ENCODE data around the gene PGAP1. TPM values are rescaled to one million over a fixed set of nuclear protein-coding genes. Genes with fewer than 3 reads are reported as not detected.
A peak's percentile ranks its signal among the peaks of the same experiment; 100 is the strongest.

The PGAP1 gene
- total RNA-seq, 4 donors from 2014 or later, result 4.3 to 10.2 (median 6.9) TPM

DNA sequence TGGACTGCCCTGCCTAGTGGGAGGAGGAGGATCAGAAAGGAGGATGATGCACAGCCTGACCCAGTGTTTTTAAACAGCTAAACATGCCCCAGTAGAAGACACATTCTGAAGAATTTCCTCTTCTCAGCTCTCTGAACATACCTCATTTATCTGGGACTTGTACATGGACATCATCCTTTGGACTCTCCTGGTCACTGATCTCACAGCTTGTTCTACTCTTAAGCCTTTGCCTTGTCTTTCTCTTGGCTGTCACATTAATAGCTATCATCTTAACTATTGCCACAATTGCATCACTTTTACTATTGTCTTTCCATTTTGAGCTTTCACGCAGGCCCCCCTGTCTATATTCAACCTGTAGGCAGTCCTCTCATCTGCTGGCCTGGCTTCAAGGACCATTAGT is 42.0 kb upstream of the PGAP1 start:
- 100% methylated on average over 1 of the region's 1 CpG for WGBS, 2 donors (ENCODE audit: low coverage in 1 of 2)
- Histone ChIP-seq H3K9me3 (no peaks in the 10 kb centered on the region), H3K27ac (no peak overlapping the region), H3K4me1 (no peaks in the 10 kb centered on the region), H3K4me3 (no peak overlapping the region), H3K36me3 (no peaks in the 10 kb centered on the region), H3K27me3 (no peaks in the 10 kb centered on the region)
- ATAC-seq, result no peak
- TF ChIP-seq, protein P1, sequence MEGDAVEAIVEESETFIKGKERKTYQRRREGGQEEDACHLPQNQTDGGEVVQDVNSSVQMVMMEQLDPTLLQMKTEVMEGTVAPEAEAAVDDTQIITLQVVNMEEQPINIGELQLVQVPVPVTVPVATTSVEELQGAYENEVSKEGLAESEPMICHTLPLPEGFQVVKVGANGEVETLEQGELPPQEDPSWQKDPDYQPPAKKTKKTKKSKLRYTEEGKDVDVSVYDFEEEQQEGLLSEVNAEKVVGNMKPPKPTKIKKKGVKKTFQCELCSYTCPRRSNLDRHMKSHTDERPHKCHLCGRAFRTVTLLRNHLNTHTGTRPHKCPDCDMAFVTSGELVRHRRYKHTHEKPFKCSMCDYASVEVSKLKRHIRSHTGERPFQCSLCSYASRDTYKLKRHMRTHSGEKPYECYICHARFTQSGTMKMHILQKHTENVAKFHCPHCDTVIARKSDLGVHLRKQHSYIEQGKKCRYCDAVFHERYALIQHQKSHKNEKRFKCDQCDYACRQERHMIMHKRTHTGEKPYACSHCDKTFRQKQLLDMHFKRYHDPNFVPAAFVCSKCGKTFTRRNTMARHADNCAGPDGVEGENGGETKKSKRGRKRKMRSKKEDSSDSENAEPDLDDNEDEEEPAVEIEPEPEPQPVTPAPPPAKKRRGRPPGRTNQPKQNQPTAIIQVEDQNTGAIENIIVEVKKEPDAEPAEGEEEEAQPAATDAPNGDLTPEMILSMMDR (IDR thresholded peaks at IDR 0.05), result no peak
- no peak for TF ChIP-seq POLR2A (IDR thresholded peaks at IDR 0.05)
- no peak for TF ChIP-seq POLR2AphosphoS5 (IDR thresholded peaks at IDR 0.05)
- no peak for TF ChIP-seq EP300 (IDR thresholded peaks at IDR 0.05)

DNA sequence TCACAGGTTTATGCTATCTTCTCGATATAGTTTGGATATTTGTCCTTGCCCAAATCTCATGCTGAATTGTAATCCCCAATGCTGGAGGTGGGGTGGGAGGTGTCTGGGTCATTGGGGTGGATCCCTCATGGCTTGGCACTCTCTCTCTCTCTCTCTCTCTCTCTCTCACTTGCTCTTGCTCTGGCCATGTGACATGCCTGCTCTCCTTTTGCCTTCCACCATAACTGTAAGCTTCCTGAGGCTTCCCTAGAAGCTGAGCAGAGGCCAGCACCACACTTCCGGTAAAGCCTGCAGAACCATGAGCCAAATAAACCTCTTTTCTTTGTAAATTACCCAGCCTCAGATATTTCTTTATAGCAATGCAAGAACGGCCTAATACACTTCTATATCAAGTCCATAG is 41.3 kb upstream of the PGAP1 start:
- no peak for ATAC-seq
- Histone ChIP-seq H3K4me3 (no peak overlapping the region), H3K27me3 (no peaks in the 10 kb centered on the region), H3K4me1 (no peaks in the 10 kb centered on the region), H3K9me3 (no peaks in the 10 kb centered on the region), H3K27ac (no peak overlapping the region), H3K36me3 (no peaks in the 10 kb centered on the region)
- 56 to 100% methylated on average over 1 to 3 of the region's 3 CpGs for WGBS, 2 donors (ENCODE audit: low coverage in 1 of 2)
- TF ChIP-seq POLR2AphosphoS5 (IDR thresholded peaks at IDR 0.05), result no peak
- TF ChIP-seq POLR2A (IDR thresholded peaks at IDR 0.05), result no peak
- TF ChIP-seq EP300 (IDR thresholded peaks at IDR 0.05), result no peak
- TF ChIP-seq, protein P1 (IDR thresholded peaks at IDR 0.05), result no peak

DNA sequence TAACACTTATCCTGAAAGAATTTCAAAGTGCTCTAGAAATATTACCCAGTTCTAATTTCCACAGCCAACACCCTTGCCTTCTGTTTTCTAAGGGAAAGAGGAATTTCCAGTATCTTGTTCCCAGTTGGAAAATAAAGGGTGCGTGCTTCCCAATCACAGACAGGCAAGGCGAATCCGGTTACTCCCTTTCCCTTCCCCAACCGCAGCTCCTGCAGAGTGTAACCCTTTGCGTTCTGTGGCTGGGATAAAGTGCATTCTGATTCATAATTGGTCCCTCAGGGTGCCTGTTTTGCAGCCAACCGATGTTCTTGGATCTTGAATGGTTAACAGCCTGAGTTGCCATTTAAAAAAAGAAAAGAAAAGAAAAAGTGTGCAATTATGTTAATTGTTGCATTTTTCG is 40.6 kb upstream of the PGAP1 start:
- Histone ChIP-seq H3K9me3 (no peaks in the 10 kb centered on the region), H3K27me3 (no peaks in the 10 kb centered on the region), H3K27ac (no peak overlapping the region), H3K4me1 (no peaks in the 10 kb centered on the region), H3K4me3 (peak overlapping the region in 1 of 2 donors; percentile 8), H3K36me3 (no peaks in the 10 kb centered on the region)
- 17 to 21% methylated on average over 6 to 7 of the region's 7 CpGs for WGBS, 2 donors (ENCODE audit: low coverage in 1 of 2)
- TF ChIP-seq POLR2A (IDR thresholded peaks at IDR 0.05), result no peak
- TF ChIP-seq EP300 (IDR thresholded peaks at IDR 0.05), result no peak
- TF ChIP-seq, protein P1 (IDR thresholded peaks at IDR 0.05), result no peak
- TF ChIP-seq POLR2AphosphoS5 (IDR thresholded peaks at IDR 0.05), result no peak
- ATAC-seq, result no peak

DNA sequence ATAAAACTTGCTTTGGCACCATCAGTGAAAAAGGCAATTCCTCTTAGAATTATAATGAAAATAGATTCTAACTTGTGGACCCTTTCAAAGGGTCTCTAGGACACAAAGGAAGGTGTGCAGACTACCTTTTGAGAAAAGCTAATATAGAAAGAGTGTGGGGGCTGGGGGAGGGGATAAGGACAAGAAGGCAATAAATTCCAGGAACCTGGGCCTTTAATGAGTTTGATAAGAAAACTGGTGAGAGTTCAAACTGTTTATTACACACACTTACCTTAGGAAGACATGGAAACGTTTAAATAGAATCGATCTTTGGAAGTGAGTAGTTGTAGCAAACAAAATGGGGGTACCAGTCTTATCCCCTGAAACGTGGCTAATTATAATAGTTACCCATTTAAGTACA is 39.6 kb upstream of the PGAP1 start:
- Histone ChIP-seq H3K4me3 (no peak overlapping the region), H3K27ac (no peak overlapping the region), H3K27me3 (no peaks in the 10 kb centered on the region), H3K9me3 (no peaks in the 10 kb centered on the region), H3K36me3 (no peaks in the 10 kb centered on the region), H3K4me1 (no peaks in the 10 kb centered on the region)
- 67 to 69% methylated on average over 3 of the region's 3 CpGs for WGBS, 2 donors (ENCODE audit: low coverage in 1 of 2)
- no peak for ATAC-seq
- TF ChIP-seq POLR2AphosphoS5 (IDR thresholded peaks at IDR 0.05) (no peak), POLR2A (IDR thresholded peaks at IDR 0.05) (no peak), EP300 (IDR thresholded peaks at IDR 0.05) (no peak)
- TF ChIP-seq, protein P1 (IDR thresholded peaks at IDR 0.05), result no peak

DNA sequence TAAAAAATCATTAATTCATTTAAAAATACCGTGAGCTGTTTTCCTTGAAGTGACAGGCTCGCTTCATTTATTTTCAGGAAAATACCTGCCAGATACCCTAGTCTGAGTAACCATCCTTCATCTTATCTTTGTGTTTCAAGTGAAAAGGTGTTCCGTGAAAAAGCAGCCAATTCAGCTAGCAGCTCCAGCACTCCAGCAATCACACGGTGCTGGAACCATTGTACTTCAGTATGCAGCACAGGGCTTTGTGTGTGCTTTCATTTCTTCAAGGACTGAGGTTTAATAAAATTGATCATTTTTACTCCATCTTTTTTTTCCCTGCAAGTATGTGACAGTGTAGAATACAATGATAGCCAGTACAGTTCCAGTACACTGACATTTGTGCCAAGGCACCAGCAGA is 39.1 kb upstream of the PGAP1 start:
- Histone ChIP-seq H3K27ac (no peak overlapping the region), H3K9me3 (no peaks in the 10 kb centered on the region), H3K4me1 (no peaks in the 10 kb centered on the region), H3K36me3 (no peaks in the 10 kb centered on the region), H3K4me3 (no peak overlapping the region), H3K27me3 (no peaks in the 10 kb centered on the region)
- no peak for ATAC-seq
- TF ChIP-seq, protein P1 (IDR thresholded peaks at IDR 0.05), result no peak
- TF ChIP-seq POLR2AphosphoS5 (IDR thresholded peaks at IDR 0.05), result no peak
- no peak for TF ChIP-seq POLR2A (IDR thresholded peaks at IDR 0.05)
- TF ChIP-seq EP300 (IDR thresholded peaks at IDR 0.05), result no peak
- WGBS, 2 donors (ENCODE audit: low coverage in 1 of 2), result 78% methylated on average over 3 of the region's 4 CpGs; no CpG with 5 or more reads in 1 of the 2 donors
